ENCODE data around the gene GRIN2A.

GRCh38 chr16:10188236-10188635, 6.0 kb upstream of the GRIN2A start:
- TF ChIP-seq POLR2A (IDR thresholded peaks at IDR 0.05; ENCODE audit: low read length) (no peak), CBX2 (IDR thresholded peaks at IDR 0.05; ENCODE audit: borderline replicate concordance, low read depth) (no peak), MAX (IDR thresholded peaks at IDR 0.05) (no peak), GATA3 (IDR thresholded peaks at IDR 0.05; ENCODE audit: borderline replicate concordance) (no peak), CTCF (IDR thresholded peaks at IDR 0.05) (no peak), SMC3 (IDR thresholded peaks at IDR 0.05) (no peak), EHF (CRISPR knock-in tag; IDR thresholded peaks at IDR 0.05) (no peak), REST (IDR thresholded peaks at IDR 0.05) (no peak)
